Measurements from ENCODE around the gene FAM13C.

The FAM13C gene

GRCh38 chr10:59269651-59270050, 92.7 kb downstream of the FAM13C start:
- DNase-seq (ENCODE audit: low read depth) = no peak
- TF ChIP-seq CTCF (conservative IDR thresholded peaks at IDR 0.05; ENCODE audit: low read depth, low read length) = no peak
- no peak overlapping the region for H3K4me3 ChIP-seq (ENCODE audit: low read depth, low read length)

GRCh38 chr10:59268460-59268859, 93.9 kb downstream of the FAM13C start:
- no peak for TF ChIP-seq CTCF (conservative IDR thresholded peaks at IDR 0.05; ENCODE audit: low read depth, low read length)
- no peak for DNase-seq (ENCODE audit: low read depth)
- no peak overlapping the region for H3K4me3 ChIP-seq (ENCODE audit: low read depth, low read length)

GRCh38 chr10:59266321-59266720, 96.0 kb downstream of the FAM13C start:
- no peak for TF ChIP-seq CTCF (conservative IDR thresholded peaks at IDR 0.05; ENCODE audit: low read depth, low read length)
- H3K4me3 ChIP-seq (ENCODE audit: low read depth, low read length) = no peak overlapping the region

DNA sequence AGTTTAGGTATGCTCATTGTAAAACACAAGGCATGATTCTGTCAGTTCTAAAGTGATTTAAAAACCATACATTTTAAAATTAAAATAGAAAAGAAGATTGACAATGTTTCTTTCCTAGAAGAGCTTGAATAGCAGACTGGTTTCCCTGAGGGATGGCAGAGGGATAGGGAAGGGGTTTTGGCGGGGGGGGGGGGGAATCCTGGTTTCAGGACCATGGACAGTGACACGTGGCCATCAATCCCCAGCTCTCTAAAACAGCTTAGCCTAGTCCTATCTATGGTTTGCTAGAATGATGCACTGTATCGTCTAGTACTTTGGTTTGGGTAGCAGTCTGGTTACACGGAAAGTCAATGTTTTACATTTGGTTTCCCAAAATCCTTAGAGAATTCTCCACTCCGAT, 97.2 kb downstream of the FAM13C start:
- DNase-seq (ENCODE audit: low read depth) = no peak
- no peak overlapping the region for H3K4me3 ChIP-seq (ENCODE audit: low read depth, low read length)
- TF ChIP-seq CTCF (conservative IDR thresholded peaks at IDR 0.05; ENCODE audit: low read depth, low read length) = no peak

More at GRCh38 chr10:59266321-59266720, 96.0 kb downstream of the FAM13C start:
- DNase-seq (ENCODE audit: low read depth) = no peak

DNA sequence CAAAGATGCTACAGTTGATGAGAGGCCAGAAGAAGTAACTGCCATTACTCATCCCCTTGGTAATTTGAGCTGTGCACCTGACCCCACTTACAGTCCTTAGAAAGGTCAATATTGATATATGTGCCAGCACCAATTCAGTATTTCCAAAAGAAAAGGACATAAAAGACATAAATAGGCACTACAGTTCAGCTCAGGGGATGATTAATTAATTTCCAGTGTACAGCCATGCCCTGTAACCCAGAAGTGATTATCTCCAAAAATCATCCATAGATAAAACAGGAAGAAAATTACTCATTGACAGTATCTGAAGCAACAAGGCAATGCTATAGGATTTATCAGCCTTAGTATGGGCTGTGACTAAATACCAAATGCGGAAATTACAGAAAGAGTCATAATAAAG, 103.5 kb downstream of the FAM13C start:
- DNase-seq (ENCODE audit: low read depth) = no peak
- no peak for TF ChIP-seq CTCF (conservative IDR thresholded peaks at IDR 0.05; ENCODE audit: low read depth, low read length)
- H3K4me3 ChIP-seq (ENCODE audit: low read depth, low read length) = no peak overlapping the region

DNA sequence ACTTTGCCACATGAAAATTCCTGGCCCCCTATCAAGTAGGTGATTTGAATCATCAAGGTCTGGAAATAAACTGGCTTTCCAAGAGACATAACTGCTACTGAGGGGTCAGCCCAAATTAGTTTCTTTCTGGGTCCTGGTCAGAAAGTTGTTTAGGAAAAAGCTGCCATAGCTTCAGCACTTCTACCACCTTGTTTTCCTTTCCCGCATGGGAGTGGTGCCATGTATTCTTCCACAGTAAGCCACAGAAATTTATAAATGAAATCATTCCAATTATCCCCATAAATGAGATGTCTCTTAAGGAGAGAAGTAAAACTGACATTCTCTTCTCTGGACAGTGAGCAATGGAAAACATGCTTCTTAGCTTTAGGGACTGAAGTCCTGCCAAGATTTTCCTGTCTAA, 105.1 kb downstream of the FAM13C start:
- DNase-seq (ENCODE audit: low read depth) = no peak
- H3K4me3 ChIP-seq (ENCODE audit: low read depth, low read length) = no peak overlapping the region
- TF ChIP-seq CTCF (conservative IDR thresholded peaks at IDR 0.05; ENCODE audit: low read depth, low read length) = no peak

DNA sequence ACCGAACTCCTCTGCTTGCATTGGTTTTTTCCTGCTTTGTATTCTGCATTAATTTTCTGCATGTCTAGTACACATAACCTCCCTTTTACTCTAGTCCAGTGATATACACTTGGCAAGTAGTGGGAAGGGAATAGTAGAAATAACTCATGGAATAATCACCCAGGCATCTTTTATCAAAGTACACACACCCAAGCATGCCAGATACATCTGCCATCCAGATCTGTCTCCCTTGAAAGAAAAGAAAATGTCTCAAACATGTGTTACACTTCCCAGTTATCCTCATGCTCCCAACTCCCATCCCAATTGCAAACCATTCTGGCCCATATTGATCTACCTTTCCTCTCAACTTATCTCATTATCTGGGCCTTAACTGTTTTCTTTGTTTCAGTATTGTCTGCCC, 106.9 kb downstream of the FAM13C start:
- H3K4me3 ChIP-seq (ENCODE audit: low read depth, low read length) = no peak overlapping the region
- no peak for TF ChIP-seq CTCF (conservative IDR thresholded peaks at IDR 0.05; ENCODE audit: low read depth, low read length)
- no peak for DNase-seq (ENCODE audit: low read depth)

All from choroid plexus epithelial cell (primary cell).